HG02678 (cell line): ENCODE results near the gene NDFIP1.
"Not testable (repeated sequence)": the region's sequence is repeated elsewhere in the genome, so short reads cannot be mapped to it uniquely, and the experiment has no call there.

Source experiments
- ATAC-seq: cut with Tn5 transposase; IDR thresholded peaks from one replicate; pipeline ENCODE4 v1.9.1; 2021; ENCODE audit warnings: mild to moderate bottlenecking, moderate library complexity; ENCODE audit not compliant: unreplicated experiment

Gene NDFIP1

GRCh38 chr5:142108432-142109330 lies at the start of gene NDFIP1:
NDFIP1 (plus strand) TSS chr5:142108779; CDS start chr5:142108975, 196 bp downstream.
- ATAC-seq = peak; percentile 96

DNA sequence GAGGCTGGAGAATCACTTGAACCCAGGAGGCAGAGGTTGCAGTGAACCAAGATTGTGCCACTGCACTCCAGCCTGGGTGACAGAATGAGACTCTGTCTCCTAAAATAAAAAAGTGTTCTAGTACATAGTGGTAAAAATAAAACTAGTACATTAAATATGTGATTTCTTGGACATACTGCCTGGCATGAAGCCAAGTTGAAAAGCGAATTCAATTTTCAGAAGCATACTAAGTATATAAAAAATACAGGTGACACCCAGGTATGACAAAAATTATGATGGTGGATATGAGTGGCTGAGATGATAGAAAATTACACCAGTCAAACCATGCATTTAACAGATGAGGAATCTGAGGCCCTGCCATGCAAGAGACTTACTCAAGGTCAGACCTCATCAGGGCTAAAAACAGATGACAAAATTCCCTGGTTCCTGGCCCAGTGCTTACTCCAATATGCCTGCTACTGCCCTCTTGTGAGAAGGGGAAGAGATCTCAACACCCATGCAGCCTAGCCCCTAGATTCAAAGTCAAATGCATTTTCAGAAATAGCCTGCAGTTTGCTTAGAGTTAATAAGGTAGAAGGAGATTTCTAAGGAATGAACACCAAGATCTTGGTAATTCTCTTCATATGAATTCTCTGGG lies 49.2 kb upstream of the NDFIP1 start:
- no peak for ATAC-seq

DNA sequence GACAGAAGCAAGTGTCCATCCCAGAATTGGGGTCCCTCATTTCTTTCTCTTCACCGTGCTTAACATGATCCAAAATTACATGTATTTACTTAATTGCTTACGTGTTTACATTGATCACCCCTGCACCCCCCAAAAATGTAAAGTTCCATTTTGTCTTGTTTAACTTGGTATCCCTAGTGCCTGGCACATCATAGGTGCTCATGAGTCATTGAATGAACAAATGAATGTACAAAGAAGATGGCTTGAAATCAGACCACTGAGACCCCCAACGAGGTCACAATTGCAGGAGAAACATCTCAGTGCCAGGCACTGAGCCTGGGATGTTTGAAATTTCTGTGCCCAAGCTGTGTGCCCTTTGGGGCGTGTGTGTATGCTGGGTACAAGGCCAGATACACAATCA lies 45.2 kb upstream of the NDFIP1 start:
- ATAC-seq = no peak

DNA sequence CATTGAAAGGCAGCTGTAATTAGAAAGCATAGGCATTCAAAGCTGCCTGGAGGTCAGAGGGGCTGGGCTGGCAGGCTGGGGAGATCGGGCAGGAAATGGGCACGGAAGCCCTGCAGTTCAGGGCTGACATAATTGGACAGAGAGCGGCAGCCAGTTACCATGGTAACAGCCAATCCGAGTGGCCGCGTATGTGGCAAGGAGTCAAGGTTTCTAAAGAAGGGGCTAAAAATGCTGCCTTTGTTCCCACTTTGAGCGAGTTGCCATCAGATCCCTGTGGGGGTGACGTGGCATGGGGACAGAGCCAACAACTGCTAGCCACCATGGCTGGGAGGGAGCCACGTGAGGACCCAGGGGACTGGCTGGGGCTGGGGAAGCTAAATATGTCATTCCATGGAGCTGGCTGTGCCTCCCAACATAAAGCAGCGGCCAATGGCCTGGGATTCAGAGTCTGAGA lies 44.7 kb upstream of the NDFIP1 start:
- ATAC-seq = no peak

GRCh38 chr5:142065273-142065672 lies 43.3 kb upstream of the NDFIP1 start:
- no peak for ATAC-seq

DNA sequence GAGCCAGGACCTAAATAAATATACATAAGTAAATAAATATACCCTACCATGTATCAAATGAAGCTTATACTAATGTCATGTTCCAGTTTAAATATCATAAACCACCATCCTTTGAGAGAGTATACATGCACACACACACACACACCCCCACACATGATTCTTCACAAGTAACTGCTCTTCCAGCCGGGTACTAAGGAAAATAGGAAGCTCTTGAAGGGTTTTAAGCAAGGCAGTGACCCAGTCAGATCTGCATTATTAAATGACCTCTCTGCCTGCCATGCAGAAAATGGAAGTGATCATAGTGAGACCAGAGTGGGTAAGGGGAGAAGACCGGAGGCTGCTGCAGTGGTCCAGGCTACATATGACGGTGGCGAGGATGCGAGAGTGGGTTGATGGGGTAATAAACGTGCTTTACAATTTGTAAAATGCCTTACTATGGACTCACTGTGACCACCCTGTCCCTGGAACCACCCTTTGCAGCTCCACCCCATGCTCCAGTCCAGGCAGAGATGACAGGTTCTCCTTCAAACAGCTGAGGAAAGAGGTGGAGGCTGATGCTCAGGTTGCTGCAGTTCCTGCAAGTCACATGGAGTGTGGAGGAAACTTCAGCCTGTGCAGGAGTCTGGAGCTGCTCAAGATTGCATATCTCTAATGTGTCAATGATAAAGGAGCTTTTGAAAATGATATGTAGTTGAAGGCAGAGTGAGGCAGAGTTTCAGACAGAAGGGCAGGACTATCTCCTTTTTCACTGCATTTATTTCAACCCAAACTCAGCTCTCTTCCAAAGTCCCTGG lies 38.8 kb upstream of the NDFIP1 start:
- ATAC-seq = no peak

DNA sequence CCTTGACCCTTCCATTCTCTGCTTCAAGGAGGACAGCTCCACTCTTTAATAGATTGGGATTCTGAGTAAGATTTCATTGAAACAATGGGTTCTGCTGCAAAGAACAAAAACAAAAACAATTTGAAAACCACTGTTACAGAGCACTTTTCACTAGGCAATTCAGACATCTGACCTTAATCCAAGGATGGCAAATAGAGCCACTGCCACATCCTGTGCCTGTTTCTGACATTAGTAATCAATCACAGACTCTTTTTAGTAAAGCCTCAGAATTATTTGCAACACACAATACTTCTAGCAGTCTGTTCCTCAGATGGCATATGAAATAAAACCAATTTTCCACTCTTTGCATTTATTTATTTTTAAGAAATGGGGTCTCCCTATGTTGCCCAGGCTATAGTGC lies 37.8 kb upstream of the NDFIP1 start:
- ATAC-seq = no peak

GRCh38 chr5:142072488-142072887 lies 36.1 kb upstream of the NDFIP1 start:
- no peak for ATAC-seq

DNA sequence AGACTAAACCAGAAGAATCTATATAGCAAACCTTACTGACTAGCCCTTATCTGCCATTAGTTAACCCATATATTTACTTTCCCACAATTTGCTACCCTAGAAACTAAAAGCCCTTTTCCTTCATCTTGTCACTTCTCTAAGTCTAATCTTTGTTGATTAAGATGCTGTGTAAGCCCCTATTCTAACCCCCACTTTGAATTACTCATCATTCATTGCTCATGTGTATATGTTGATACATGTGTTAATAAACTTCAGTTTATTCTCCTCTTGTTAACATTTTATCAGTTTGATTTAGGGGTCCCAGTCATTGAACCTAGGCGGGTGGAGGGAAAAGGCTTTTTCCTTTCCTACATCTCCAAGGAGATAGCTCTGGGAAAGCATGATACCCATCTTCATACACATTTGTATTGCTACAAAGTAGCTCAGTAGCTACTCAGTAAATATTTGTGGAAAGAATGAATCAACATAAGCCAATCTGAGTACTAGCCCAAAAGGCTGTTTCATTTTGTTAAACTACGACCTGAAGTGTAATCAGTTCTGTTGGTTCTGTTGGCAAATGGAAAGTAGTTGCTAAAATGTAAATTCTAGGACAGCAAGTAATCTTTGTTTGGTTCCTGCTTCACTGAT lies 35.1 kb upstream of the NDFIP1 start:
- ATAC-seq = no peak

GRCh38 chr5:142074006-142074405 lies 34.6 kb upstream of the NDFIP1 start:
- ATAC-seq = no peak

DNA sequence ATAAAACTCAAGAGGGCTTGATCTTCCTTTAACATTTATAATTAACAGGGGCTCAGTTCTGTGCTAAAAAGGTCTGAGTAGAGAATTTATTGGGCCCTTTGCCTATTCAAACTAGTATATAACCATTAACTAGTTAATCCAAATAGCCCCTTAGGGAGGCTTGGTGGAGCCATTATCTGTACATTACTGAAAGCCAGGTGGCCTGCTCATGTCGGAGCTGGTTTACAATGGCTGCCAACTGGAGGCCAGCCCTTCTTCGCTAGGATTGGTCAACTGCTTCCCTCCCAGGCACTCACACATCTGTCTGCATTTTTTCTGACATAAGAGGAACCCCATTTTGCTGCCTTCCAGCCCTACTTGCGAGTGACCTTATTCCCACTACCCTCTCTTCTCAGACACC lies 30.4 kb upstream of the NDFIP1 start:
- ATAC-seq = no peak

- no peak for ATAC-seq
These were observed 29.9 kb upstream of the NDFIP1 start for GRCh38 chr5:142078706-142079105.

- no peak for ATAC-seq
These were observed 29.3 kb upstream of the NDFIP1 start for GRCh38 chr5:142079306-142079721.

- no peak for ATAC-seq
These were observed 28.3 kb upstream of the NDFIP1 start for GRCh38 chr5:142080248-142080647.

- no peak for ATAC-seq
These were observed 26.3 kb upstream of the NDFIP1 start for GRCh38 chr5:142082182-142082781.

GRCh38 chr5:142086229-142086628 lies 22.4 kb upstream of the NDFIP1 start:
- ATAC-seq = no peak

DNA sequence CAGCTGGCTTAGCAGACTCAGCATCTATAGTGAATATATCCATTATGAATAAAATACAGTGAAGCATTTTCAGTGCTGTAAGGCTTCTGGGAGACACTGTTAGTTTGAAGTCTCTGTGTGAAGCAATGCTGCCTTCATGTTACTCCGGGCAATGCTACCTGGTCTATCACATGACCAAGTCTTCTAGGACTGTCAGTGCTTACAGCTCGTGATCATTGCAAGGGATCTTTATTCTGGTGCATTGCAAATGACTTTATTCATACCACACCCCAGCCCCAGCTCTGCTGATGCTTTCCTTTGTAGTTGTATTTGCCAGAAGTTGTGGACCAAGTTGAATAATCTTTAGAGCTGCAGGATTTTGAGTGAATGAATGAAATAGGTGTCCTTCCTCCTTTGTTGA lies 21.9 kb upstream of the NDFIP1 start:
- ATAC-seq = no peak

- no peak for ATAC-seq
These were observed 20.5 kb upstream of the NDFIP1 start for GRCh38 chr5:142087920-142088679.

GRCh38 chr5:142088855-142089479 lies 19.6 kb upstream of the NDFIP1 start:
- ATAC-seq = not testable (repeated sequence)
